SKM-1 (cell line): ENCODE measurements around the gene BAD.
A peak's percentile ranks its signal among the peaks of the same experiment; 100 is the strongest.
"Not testable (repeated sequence)": the region's sequence is repeated elsewhere in the genome, so short reads cannot be mapped to it uniquely, and the experiment has no call there.

Experiments used
- DNase-seq: peaks from one replicate; lab custom pipeline; 2025; ENCODE audit not compliant: unreplicated experiment; lab: John Stamatoyannopoulos, UW

Gene BAD

DNA sequence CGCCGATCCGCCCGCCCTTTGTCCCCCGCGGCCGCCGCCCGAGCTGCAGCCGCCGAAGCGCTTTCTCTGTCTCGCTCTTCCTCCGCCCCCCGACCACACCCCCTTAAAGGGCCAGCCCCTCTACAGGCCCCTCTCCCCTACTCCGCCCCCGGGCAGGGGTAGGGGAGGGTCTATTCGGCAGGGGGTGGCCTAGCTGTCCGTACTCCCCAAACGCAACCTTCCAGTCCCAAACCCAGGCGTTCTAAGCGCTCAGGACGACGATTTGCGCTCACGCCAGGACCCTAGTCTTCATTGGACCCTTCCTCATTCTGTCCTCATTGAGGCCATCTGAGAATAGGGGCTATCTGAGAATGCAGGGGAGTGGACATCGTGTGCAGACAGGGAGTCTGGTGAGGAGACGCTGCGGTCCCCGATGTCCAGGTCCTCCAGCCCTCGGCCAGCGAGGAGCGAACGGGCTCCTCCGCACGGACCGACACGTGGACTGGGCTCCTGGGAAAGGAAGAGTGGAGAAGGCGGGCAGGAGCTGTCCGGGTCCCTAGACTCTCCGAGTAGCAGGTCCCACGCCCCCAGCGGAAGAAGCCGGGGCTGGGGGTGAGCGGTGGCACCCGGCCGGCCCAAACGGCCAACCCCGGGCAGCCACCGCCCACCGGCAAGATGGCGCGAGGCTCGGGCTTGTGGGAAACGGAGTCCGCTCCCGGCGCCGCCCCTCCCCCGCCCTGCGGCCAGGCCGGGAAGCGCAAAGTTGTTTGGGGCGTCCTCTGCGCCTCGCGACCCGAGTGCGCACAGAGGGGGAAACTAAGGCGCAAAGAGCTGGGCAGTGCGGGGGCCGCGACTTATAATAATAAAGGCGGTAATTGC lies 37.4 kb downstream of the BAD start, which contains the start of gene PPP1R14B:
PPP1R14B (minus strand) TSS at position 73 of the 858 bp plus-strand sequence. CDS start 270 bp downstream, outside the sequence.
- peak; percentile 59 for DNase-seq

DNA sequence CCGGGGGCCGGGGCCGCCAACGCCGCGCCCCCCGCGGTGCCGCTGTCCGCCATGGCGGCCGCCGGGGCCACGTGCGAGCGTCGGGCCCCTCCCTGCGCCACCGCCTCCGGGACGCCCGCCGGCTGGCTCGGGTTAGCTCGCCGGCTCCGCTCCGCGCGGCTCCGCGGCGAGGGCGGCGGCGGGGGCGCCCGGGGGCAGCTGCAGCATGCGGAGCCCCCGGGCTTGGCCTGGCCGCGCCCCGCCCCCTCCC lies 37.9 kb downstream of the BAD start:
- DNase-seq: not testable (repeated sequence)

DNA sequence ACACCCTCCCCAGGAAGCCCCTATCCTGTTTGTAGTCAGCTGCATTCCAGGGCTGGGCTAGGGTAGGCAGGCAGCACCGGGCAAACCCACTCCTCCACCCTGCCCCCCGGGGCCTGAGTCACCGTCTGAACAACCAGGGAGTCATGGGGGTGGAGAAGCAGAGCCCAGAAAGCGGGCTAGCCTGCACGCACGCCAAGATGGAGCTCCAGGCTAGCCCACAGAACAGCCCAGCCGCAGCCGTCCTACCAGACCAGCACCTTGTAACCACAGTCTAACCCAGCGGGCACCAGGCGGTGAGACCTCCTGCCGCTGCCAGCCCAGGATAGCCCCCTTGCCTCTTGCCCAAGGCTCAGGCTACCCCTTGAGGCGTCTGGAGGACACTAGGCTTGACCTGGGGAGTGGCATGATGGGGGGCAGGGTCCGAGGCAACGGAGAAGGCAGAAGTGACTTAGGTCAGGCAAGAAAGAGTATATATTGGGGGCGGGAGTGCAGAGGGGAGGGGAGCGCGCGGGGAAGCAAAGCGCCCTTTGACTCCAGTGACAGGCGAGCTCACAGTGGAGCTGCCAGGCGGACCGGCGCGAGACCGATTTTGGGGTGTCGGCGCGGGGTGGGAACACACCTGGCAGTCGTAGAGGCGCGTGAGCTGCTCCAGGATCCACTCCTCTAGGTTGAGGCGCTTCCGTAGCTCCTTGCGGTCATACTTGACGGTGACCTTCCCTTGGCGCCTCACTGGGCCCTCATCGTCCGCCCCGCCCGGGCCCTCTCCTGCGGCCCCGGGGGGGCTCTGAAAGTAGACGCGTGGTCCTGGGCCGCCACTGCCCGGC lies 38.5 kb downstream of the BAD start:
- DNase-seq: no peak

DNA sequence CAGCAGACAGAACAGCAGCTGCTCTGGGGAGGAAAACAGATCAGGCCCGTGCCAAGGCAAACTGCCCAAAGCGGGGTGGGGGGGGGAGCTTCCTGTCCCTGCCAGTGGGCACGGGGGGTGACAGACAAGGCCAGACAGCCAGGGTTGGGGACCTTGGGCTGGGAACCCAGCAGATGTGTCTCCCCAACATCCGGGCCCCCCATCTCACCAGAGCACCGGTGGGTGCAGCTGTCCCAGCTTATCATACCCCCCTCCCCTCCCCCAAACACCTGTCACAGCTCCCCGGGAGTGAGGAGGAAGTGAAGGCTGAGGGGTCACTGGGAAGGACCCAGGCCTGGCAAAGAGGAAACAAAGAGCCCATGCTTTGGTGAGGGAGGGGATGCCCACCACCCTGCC lies 39.1 kb downstream of the BAD start:
- DNase-seq: no peak

DNA sequence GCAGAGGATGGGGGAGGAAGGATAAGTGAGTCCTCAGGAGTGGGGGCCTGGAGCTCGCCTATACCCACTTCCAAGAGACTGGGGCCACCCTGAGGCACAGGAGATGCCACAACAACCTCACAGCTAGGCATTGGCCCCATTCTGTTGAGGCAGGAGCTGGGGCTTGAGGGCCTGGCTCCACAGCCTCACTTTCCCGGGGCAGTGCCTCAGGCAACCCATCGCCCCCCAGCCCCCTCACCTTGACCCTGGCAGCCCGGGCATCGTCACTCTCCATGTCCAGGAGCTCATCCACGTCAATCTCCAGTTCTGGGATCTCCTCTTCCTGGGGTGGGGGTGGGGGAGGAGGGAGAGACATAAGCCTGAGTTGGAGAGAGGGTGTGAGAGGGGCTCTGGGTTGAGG lies 39.5 kb downstream of the BAD start:
- DNase-seq: no peak

DNA sequence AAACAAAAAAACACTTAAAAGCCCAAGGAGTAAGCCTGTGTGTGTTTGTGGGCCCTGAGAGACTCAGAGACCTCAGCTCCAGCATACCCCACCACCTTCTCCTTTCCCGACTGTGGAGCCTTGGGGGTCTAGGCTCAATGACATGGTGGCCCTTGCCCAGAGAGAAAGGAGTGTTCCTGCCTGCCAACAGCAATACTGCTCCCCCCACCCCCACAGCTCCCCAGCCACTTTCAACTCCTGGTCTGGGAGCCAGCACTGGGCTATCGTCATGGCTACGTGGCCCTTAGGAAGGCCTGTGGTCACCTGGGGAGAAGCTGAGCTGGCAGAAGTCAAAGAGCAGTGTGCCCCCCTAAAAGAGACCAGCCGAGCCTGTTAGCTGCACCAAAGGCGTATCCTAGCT lies 40.4 kb downstream of the BAD start:
- no peak for DNase-seq

DNA sequence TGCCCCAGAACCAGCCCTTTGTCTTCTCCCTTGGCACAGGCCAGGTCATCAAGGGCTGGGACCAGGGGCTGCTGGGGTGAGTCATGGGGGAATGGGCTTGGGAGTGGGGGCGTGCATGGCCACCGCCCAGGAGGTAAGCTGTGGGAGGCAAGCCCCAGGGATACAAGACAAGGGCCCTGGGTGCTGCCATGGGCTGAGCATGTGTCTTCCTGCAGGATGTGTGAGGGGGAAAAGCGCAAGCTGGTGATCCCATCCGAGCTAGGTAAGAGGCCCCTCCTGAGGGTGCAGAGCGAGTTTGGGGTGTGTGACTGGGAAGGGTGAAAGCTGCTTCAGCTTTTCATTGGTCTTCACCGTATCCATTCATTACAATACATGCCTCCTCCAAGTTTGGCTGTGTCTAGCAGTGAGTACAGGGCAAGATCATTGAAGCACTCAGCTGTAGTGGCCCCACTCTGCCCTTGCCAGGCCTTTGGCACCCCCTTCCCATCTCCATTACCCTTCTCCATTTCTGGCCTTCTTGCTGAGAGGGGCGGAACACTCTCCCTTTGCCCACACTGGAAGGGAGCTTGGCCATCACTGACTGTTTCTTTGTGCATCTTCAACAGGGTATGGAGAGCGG lies 41.1 kb downstream of the BAD start:
- no peak for DNase-seq

DNA sequence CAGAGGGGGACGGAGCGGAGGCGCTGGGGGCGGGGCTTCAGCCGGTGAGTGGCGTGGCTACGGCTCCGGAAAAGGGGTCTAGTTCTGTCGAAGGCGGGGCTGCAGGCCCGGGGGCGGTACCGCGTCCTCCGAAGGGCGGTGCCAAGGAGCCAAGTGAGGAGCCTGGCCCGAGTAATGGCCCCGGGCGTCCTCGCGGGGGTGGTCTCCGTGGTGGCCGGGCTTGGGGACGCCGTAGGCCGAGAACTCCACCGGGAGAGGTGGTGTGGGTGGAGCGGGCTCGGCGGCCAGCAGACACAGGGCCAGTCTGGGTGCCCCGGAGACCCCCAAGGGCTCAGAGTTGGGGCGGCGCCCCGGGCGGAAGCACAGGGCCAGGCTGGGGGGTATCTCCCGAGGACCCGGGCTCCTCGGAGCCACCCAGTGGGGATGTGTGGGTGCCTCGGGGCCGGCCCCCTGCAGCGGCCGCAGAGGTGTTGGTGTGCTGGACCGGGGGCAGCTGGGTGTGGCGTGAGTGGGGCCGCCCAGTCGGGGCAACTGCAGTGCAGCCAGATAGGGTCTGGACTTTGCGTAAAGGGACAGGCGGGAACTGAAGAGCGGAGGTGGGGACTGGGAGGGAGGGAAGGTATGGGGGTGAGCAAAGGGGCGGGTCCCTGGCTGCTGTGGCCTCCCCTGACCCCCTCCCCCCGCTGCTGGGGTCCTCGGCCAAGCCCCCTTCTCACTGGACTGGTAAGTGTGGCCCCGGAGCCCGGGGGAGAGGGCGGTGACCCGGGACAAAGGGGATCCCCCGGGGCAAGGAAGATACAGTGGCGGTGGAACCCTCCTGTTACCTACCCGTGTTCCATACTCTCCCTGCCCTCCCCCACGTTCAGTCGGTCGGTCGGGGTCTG lies 42.7 kb downstream of the BAD start:
- DNase-seq: no peak

DNA sequence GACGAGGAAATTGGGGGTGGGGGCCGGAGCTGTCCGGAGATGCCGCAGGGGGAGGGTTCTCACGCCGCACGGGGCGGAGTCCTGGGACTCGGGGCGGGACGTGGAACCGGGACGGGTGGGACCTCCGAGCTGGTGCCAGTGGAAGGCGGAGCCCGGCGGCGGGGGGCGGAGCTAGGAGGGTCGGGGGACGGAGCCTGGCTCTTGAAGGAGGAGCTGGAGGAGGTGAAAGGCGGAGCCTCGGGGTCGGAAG lies 43.3 kb downstream of the BAD start:
- DNase-seq: peak; percentile 95

DNA sequence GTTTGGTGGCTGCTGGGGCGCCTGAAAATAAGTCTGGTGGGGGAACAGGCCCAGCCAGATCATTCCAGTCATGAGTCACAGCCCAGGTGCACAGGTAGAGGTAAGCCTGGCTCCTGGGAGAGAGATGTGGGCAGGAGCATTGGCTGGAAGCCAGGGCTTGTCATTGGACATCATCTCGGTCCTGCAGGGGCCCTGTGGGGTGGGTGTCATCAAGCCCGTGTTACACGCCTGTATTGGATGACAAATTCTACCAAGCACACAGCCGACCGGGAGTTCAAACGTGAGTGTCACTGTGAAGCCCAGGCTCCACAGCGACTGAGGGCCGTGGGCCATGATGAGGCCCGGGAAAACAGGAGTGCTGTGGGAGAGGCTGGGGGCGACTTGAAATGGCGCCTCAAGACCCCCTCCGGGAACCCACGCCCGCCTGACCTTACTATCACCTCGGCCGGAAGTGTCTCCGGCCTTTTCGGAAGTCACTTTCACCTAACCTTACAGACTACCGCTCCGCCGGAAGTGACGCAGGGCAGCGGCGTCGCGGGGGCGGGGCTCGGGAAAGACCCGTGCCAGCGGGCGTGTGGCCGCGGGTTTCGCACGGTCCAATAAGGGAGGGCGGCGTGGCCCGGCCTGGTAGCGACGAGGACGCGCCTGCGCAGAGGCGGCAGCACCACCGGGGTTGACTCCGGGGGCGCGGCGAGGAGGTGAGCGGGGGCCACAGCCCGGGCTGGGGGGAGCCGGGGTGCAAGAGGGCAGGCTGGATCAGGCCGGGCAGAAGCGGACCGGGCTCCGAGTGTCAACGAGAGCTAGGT lies 43.8 kb downstream of the BAD start, which contains the start of gene FKBP2:
FKBP2 (plus strand) TSS at position 661 of the 806 bp plus-strand sequence. CDS start 1,293 bp downstream, outside the sequence.
- DNase-seq: peak; percentile 83

DNA sequence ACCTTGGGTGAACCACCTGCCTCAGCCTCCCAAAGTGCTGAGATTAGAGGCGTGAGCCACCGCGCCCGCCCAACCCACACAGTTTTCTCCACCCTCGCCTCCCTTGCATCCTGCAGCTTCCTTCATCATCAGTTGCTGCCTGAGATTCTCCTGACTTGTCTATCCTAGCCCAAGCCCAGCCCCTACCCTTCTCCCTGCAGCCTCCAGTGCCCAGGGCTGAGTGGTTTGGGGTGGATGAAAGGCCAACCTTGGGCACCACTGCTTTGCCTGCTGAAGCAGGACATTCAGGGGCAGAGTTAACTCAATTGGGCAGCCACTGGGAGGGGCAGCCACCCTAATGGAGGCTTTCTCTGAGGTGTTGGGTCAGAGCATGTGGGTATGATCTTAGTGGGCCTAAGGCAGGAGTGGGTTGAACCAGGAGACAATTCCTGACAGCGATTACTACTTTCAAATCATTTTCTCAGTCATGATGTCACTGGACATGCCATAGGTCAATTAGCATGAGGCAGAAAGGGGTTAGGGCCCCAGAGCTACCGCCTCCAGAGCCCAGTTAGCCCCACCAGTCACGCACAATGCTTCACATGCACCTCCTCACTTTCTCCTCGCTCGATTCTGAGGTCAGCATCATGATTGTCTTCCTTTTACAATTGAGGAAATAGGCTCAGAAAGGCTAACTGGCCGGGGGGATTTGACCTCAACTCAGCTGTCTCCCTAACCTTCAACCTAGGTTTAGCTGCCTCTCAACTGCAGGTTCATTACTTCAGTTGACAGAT lies 44.6 kb downstream of the BAD start:
- peak; percentile 95 for DNase-seq

DNA sequence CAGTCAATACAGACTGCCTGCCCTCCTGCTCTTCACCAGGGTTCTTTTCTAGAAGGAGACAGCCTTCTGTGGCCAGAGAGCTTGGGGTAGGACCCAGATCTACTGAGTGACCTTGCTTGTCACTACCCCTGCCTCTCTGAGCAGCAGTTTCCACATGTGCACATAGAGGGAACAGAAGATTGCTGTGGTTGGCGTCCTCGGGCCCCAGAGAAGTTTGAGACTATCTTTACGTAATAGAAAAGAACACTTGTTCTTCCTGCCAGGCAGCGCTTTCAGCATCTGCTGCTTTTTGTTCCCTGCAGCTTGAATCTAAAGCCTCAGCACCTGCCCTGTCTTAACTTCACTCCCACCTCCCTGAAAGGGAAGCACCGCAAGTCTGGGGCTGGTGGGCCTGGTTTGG lies 45.5 kb downstream of the BAD start:
- peak; percentile 52 for DNase-seq

DNA sequence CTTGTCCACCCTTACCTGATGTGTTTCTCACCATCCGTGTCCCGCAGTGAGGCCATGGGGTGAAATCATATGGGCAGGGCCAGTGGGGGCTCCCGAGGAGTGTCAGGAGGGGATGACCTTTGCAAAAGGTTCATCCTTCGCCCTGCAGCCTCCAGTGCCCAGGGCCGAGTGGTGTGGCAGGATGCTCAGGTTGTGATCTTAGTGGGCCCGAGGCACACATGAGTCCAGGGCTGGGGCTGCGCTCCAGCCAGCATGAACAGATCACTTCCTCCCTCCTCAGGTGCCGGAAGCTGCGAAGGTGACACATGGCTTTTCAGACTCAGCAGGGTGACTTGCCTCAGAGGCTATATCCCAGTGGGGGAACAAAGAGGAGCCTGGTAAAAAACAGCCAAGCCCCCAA lies 46.4 kb downstream of the BAD start:
- no peak for DNase-seq

DNA sequence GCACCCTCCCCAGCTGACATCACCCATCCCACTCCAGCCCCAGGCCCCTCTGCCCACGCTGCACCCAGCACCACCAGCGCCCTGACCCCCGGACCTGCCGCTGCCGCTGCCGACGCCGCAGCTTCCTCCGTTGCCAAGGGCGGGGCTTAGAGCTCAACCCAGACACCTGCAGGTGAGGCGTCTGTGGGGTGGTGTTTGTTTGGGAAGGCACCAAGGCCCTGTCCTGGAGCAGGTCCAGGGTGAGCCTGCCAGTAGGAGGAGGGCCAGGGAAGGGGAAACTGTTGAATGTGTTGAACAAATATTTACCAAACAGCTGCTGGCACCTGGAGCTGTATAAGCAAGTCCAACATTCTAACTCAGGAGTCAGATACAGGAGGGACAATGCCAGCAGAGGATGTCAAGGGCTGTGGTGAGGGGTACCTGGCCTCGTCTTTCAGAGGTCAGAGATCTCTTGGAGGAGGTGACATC lies 46.9 kb downstream of the BAD start:
- no peak for DNase-seq

DNA sequence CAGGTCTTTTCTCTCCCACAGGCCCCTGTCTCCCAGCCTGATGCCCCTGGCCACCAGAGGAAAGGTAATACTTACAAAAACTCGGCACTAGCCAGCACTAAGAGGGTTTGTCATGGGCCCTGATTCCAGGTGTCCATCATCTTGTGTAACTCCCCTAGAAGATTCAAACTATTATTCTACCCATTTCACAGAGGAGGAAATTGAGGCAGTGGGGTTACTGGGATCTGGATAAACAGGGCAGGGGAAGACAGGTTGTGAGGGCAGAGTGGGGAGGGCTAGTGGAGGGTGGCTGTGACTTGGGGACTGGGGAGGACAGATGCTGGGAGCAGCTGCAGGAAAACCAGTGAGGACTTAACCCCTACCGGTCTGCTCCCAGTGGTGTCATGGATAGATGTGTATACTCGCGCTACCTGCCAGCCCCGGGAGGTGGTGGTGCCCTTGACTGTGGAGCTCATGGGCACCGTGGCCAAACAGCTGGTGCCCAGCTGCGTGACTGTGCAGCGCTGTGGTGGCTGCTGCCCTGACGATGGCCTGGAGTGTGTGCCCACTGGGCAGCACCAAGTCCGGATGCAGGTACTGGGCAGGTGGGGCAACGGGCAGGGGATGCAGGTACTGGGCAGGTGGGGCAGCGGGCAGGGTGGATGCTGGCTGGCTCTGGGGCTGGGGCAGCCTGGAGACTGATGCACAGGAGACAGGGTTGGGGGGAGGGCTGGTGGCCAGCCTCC lies 48.9 kb downstream of the BAD start:
- DNase-seq: no peak

DNA sequence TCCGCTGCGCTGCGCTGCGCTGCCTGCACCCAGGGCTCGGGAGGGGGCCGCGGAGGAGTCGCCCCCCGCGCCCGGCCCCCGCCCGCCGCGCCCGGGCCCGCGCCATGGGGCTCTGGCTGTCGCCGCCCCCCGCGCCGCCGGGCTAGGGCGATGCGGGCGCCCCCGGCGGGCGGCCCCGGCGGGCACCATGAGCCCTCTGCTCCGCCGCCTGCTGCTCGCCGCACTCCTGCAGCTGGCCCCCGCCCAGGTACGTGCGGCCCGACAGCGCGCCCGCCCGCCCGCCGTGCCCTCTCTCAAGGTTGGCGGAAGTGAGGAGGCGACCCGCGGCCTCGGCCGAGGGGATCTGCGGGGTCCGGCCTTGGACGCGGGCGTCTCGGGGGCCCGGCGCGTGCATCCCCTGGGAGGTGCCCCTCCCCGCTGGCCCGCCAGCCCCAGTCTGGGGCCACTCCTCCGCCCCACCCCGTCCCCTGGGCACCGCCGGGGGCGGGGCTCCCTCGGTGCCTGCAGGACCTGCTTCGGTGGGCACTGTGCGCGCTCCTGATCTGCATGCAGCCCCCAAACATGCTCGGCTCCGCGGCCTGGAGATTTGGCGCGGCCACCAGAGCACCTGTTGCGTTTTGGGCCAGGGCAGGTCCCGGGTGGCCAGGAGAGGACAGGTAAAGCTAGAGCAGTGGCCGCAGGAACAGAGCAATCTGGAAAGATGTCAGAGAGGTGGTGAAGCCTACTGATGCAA lies 49.7 kb downstream of the BAD start:
- no peak for DNase-seq

DNA sequence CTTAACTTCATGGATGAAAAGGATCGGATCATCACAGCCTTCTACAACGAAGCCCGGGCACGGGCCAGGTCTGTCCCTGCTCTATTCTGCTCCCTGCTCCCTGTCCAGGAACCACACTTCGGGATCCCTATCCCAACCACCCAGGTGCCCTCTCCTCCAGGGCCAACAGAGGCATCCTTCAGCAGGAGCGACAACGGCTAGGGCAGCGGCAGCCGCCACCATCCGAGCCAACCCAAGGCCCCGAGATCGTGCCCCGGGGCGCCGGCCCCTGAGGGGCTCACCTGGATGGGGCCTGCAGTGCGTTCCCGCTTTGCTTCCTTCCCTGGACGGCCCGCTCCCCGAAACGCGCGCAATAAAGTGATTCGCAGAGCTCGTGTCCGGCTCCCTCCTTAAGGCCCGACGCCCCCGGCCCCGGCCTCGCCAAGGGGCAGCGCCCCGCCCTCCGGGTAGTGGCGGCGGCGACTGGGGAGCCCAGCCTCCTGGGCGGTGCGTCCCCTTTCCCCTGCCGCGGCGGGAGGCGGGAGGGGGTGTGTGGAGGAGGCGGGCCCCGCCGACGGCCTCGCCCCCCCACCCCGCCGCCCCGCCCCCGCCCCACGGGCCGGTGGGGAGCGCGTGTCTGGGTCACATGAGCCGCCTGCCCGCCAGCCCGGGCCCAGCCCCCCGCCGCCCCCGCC lies 50.4 kb downstream of the BAD start, which contains the start of gene VEGFB:
VEGFB (plus strand) TSS at position 672 of the 674 bp plus-strand sequence. CDS start 250 bp downstream, outside the sequence.
- no peak for DNase-seq
